ENCODE results near the gene SH3BP5.

DNA sequence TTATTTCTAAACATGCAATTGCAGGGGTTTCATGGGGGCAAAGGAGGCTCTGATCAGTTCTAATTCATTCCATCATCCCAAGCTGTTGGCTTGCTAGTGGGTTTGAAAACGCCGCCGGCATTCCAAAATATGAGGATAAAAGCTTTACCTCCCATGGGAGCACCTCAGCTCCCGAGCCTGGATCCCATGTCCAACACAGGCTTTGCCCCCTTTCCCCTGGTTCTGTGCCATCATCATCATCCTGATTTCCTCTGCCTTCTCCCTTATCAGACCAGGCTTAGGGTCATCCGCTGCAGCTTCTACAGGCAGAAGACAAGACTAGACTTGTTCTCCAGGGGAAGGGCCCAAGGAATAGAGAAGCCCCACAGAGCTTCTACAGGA, 25.4 kb downstream of the SH3BP5 start:
- TF ChIP-seq POLR2A (IDR thresholded peaks at IDR 0.05) = no peak
- TF ChIP-seq, protein P1, sequence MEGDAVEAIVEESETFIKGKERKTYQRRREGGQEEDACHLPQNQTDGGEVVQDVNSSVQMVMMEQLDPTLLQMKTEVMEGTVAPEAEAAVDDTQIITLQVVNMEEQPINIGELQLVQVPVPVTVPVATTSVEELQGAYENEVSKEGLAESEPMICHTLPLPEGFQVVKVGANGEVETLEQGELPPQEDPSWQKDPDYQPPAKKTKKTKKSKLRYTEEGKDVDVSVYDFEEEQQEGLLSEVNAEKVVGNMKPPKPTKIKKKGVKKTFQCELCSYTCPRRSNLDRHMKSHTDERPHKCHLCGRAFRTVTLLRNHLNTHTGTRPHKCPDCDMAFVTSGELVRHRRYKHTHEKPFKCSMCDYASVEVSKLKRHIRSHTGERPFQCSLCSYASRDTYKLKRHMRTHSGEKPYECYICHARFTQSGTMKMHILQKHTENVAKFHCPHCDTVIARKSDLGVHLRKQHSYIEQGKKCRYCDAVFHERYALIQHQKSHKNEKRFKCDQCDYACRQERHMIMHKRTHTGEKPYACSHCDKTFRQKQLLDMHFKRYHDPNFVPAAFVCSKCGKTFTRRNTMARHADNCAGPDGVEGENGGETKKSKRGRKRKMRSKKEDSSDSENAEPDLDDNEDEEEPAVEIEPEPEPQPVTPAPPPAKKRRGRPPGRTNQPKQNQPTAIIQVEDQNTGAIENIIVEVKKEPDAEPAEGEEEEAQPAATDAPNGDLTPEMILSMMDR (IDR thresholded peaks at IDR 0.05) = no peak
